Lung (tissue), 12 donors: ENCODE results near the gene TPRN. TPM values are rescaled to one million over a fixed set of nuclear protein-coding genes. Genes with fewer than 3 reads are reported as not detected.

Experiments
- ATAC-seq: fragments of 200-7000 bp; cut with Tn5 transposase; one replicate; pipeline ENCODE4 v1.9.1; 2020; ENCODE audit warnings: moderate number of reproducible peaks; ENCODE audit not compliant: insufficient read depth, low FRiP score
- DNase-seq, 3 donors: peaks; one replicate each; pipeline ENCODE4 v3.0.0-alpha.2; 2013 to 2017
- H3K27ac ChIP-seq, 2 donors: one replicate each; pipeline ENCODE4 v1.5.1; 2013; ENCODE audit warnings: mild to moderate bottlenecking in 2 of 2, moderate library complexity in 2 of 2, control low read depth in 1 of 2, inconsistent platforms in 1 of 2, low read depth in 1 of 2, low read length in 1 of 2
- H3K27me3 ChIP-seq, 3 donors: one replicate each; pipeline ENCODE4 v1.5.1; 2013; ENCODE audit warnings: low read length in 2 of 3; ENCODE audit not compliant: control insufficient read depth in 3 of 3, insufficient read depth in 3 of 3
- H3K36me3 ChIP-seq, 4 donors: one replicate each; pipeline ENCODE4 v1.5.1; 2013; ENCODE audit warnings: low read length in 4 of 4, mild to moderate bottlenecking in 1 of 4, moderate library complexity in 1 of 4; ENCODE audit not compliant: control insufficient read depth in 4 of 4, insufficient read depth in 4 of 4
- H3K4me1 ChIP-seq, 5 donors: one replicate each; pipeline ENCODE4 v1.5.1; 2013; ENCODE audit warnings: low read length in 5 of 5, mild to moderate bottlenecking in 2 of 5, moderate library complexity in 1 of 5; ENCODE audit not compliant: control insufficient read depth in 5 of 5, insufficient read depth in 5 of 5
- H3K4me3 ChIP-seq: one replicate; pipeline ENCODE4 v1.5.1; 2013; ENCODE audit warnings: mild to moderate bottlenecking, control low read depth, moderate library complexity
- H3K9ac ChIP-seq, 2 donors: one replicate each; pipeline ENCODE4 v1.5.1; 2013; ENCODE audit warnings: low read length in 2 of 2, control low read depth in 1 of 2; ENCODE audit not compliant: insufficient read depth in 1 of 2
- H3K9me3 ChIP-seq, 4 donors: one replicate each; pipeline ENCODE4 v1.5.1; 2013; ENCODE audit warnings: low read length in 3 of 4, mild to moderate bottlenecking in 1 of 4, moderate library complexity in 1 of 4; ENCODE audit not compliant: control insufficient read depth in 4 of 4, insufficient read depth in 3 of 4
- CTCF ChIP-seq: IDR thresholded peaks from 2 replicates; pipeline ENCODE4 v1.5.1; 2012; ENCODE audit warnings: mild to moderate bottlenecking; ENCODE audit errors: control extremely low read depth, extremely low read depth
- WGBS, 2 donors: extraction: QIAGEN DNeasy Blood & Tissue Kit; methylation state at CpG; one replicate each; pipeline ENCODE4 v1.1.7; 2013; 5-methylcytosine and 5-hydroxymethylcytosine counted together
- polyA plus RNA-seq, 2 donors: library from polyadenylated mRNA; stranded (reverse); fragments of 200-250 nt; gene quantifications; one replicate each; pipeline ENCODE4 v1.2.1, GENCODE V29; 2013
- total RNA-seq, 2 donors: library from RNA; depleted of rRNA in 1 of 2; stranded (reverse); fragments of >200 nt in 1 of 2; gene quantifications; one replicate each; pipeline ENCODE4 v1.2.1, GENCODE V29; 2014 to 2021
- donor health status: control.
- donor health status: control.
- donor health status: Bipolar disorder and iron deficiency.
- donor health status: healthy.
- donor health status: DM: yes; HTN: yes; CAD: no.

Gene TPRN
- total and polyA plus RNA-seq, 4 donors: 8.9 to 30.6 (median 15.5) TPM

- Histone ChIP-seq H3K4me3 (no peak overlapping the region), H3K27me3 (no peaks in the 10 kb centered on the region), H3K9me3 (no peaks in the 10 kb centered on the region), H3K4me1 (peaks cover 0 to 19% (median 13%) of the 10 kb centered on the region in 5 donors), H3K36me3 (peaks cover 0 to 10% (median 0%) of the 10 kb centered on the region in 4 donors), H3K9ac (no peak overlapping the region), H3K27ac (no peak overlapping the region)
- 78 to 90% methylated on average over 20 to 21 of the region's 21 CpGs for WGBS, 2 donors
- ATAC-seq: no peak
- DNase-seq: no peak
- no peak for TF ChIP-seq CTCF
Measured at GRCh38 chr9:137195525-137196220, 4.9 kb downstream of the TPRN start.

- Histone ChIP-seq H3K36me3 (peaks cover 0 to 17% (median 2%) of the 10 kb centered on the region in 4 donors), H3K9ac (no peak overlapping the region), H3K4me1 (peaks cover 2 to 24% (median 17%) of the 10 kb centered on the region in 5 donors), H3K9me3 (no peaks in the 10 kb centered on the region), H3K4me3 (no peak overlapping the region), H3K27me3 (no peaks in the 10 kb centered on the region), H3K27ac (peak overlapping the region in 1 of 2 donors; percentile 24)
- DNase-seq (no peak), ATAC-seq (no peak)
- TF ChIP-seq CTCF: no peak
- 81 to 96% methylated on average over 8 to 10 of the region's 10 CpGs for WGBS, 2 donors
Measured at GRCh38 chr9:137194909-137195308, 5.6 kb downstream of the TPRN start.

- H3K27ac ChIP-seq: peak overlapping the region in 1 of 2 donors; percentile 24
- WGBS, 2 donors: 75 to 89% methylated on average over 12 to 16 of the region's 16 CpGs
- no peak for DNase-seq
Measured at GRCh38 chr9:137194388-137194787, 6.2 kb downstream of the TPRN start.

More at GRCh38 chr9:137194388-137194787, 6.2 kb downstream of the TPRN start:
- Histone ChIP-seq H3K9me3 (no peaks in the 10 kb centered on the region), H3K36me3 (peaks cover 0 to 19% (median 4%) of the 10 kb centered on the region in 4 donors), H3K4me3 (no peak overlapping the region), H3K27me3 (no peaks in the 10 kb centered on the region), H3K4me1 (peaks cover 7 to 26% (median 19%) of the 10 kb centered on the region in 5 donors), H3K9ac (no peak overlapping the region)
- TF ChIP-seq CTCF: no peak
- no peak for ATAC-seq
